ENCODE data around the gene PIN1. TPM values are rescaled to one million over a fixed set of nuclear protein-coding genes. Genes with fewer than 3 reads are reported as not detected.
"Not testable (repeated sequence)": the region's sequence is repeated elsewhere in the genome, so short reads cannot be mapped to it uniquely, and the experiment has no call there.

The PIN1 gene
- total and polyA plus RNA-seq, 2 of the 8 experiments (the other 6 are each of a cell fraction or from before 2014, with no cell fraction given), result 78.3 to 90.8 TPM

- H3K14ac ChIP-seq (ENCODE audit: insufficient read length); H4K20me1 ChIP-seq (replicated peaks in 1 of 2; ENCODE audit: control insufficient read depth in 1 of 2, insufficient read depth in 2 of 2, low read length in 2 of 2); H3K79me1 ChIP-seq (ENCODE audit: low read depth, low read length); H2BK120ac ChIP-seq (replicated peaks; ENCODE audit: low read depth, low read length); H2BK20ac ChIP-seq (ENCODE audit: low read length); H3K23me2 ChIP-seq (ENCODE audit: low read depth, low read length); H4K91ac ChIP-seq (replicated peaks; ENCODE audit: insufficient read length, low read length); H3K23ac ChIP-seq (ENCODE audit: insufficient read length); H3K4me1 ChIP-seq (replicated peaks in 1 of 4; ENCODE audit: control insufficient read depth in 3 of 4, insufficient read depth in 4 of 4, low read length in 3 of 4); H2BK15ac ChIP-seq (ENCODE audit: low read length); H3K27me3 ChIP-seq (replicated peaks in 1 of 4; ENCODE audit: control insufficient read depth in 3 of 4, extremely low read depth in 1 of 4, insufficient read depth in 3 of 4, low read length in 3 of 4); H2AK5ac ChIP-seq (ENCODE audit: low read depth, low read length); H4K8ac ChIP-seq (ENCODE audit: extremely low read depth, insufficient read depth, low read length); CTCF ChIA-PET (ENCODE audit: partially characterized antibody); H4K5ac ChIP-seq (ENCODE audit: insufficient read length, low read depth, low read length); H3K4ac ChIP-seq (replicated peaks; ENCODE audit: insufficient read length, low read depth, low read length); H3K9ac ChIP-seq (replicated peaks in 1 of 4; ENCODE audit: extremely low read depth in 1 of 4, low read depth in 3 of 4, low read length in 3 of 4); DNase-seq (ENCODE audit: low read depth in 1 of 2, low spot score in 2 of 2); H2BK5ac ChIP-seq (ENCODE audit: low read depth, low read length); H3K9me3 ChIP-seq (ENCODE audit: insufficient read depth in 2 of 2, low read depth in 1 of 2, low read length in 1 of 2); FAIRE-seq; H3K36me3 ChIP-seq (ENCODE audit: control insufficient read depth in 2 of 4, insufficient read depth in 4 of 4, low read length in 3 of 4); H3K56ac ChIP-seq (replicated peaks; ENCODE audit: insufficient read length, low read depth, low read length); H3K27ac ChIP-seq (ENCODE audit: low read depth, low read length); H2AFZ ChIP-seq (ENCODE audit: low read length): not testable (repeated sequence)
- 93% methylated on average over 8 of the region's 8 CpGs; no CpG with 5 or more reads in 1 of the 2 experiments for WGBS, 2 experiments (ENCODE audit: extremely low coverage in 1 of 2, insufficient coverage in 1 of 2, insufficient read length in 1 of 2, insufficient replicate concordance in 2 of 2, low coverage in 1 of 2, low lambda C conversion rate in 2 of 2, missing lambda C conversion rate in 1 of 2)
- Histone ChIP-seq H3K18ac (ENCODE audit: extremely low read depth, low read length) (peak overlapping the region; percentile 24; the same call in 1 of the 2 replicates), H3K79me2 (ENCODE audit: control insufficient read depth in 1 of 2, insufficient read depth in 2 of 2, low read length in 2 of 2) (peaks cover 0 to 29% of the 10 kb centered on the region in 2 experiments; a peak in 2 of 4 replicates), H3K4me2 (ENCODE audit: insufficient read depth in 1 of 2, low read depth in 2 of 2, low read length in 2 of 2) (peak overlapping the region; percentile 57 to 58), H2BK12ac (ENCODE audit: low read depth, low read length) (peak overlapping the region; percentile 50; the same call in 1 of the 2 replicates), H3K4me3 (ENCODE audit: extremely low read depth in 1 of 4, insufficient read depth in 2 of 4, low read depth in 3 of 4, low read length in 4 of 4) (peak overlapping the region; percentile 18 to 47 (median 30); a peak in 5 of 8 replicates)
- POLR2A ChIA-PET (ENCODE audit: partially characterized antibody), result interaction anchor here (2.1 kb wide), 1 partner anchor 13 kb away, joined by 11 read pairs; no protein-coding TSS in a partner anchor
These were observed 15.1 kb upstream of the PIN1 start for GRCh38 chr19:9820034-9820433.
